Right atrium auricular region (tissue), 2 donors: ENCODE results near the gene PLEKHM3. TPM values are rescaled to one million over a fixed set of nuclear protein-coding genes. Genes with fewer than 3 reads are reported as not detected.

Source experiments
- DNase-seq: peaks from one replicate; pipeline ENCODE4 v3.0.0-alpha.2; 2019; ENCODE audit warnings: low spot score
- H3K27ac ChIP-seq, 2 donors: fragments of 200-600 bp; sonication (generic); 1 replicate in 1 of 2; 2 replicates in 1 of 2; pipeline ENCODE4 v1.5.1; 2016 to 2019
- H3K27me3 ChIP-seq, 2 donors: fragments of 200-600 bp; sonication (generic); one replicate each; pipeline versions ENCODE4 v1.5.1 to v1.6.0; 2017 to 2019
- H3K36me3 ChIP-seq: fragments of 200-600 bp; sonication (generic); one replicate; pipeline ENCODE4 v1.5.1; 2016
- H3K4me1 ChIP-seq, 2 donors: fragments of 200-600 bp; sonication (generic); one replicate each; pipeline versions ENCODE4 v1.5.1 to v1.6.0; 2017 to 2019
- H3K4me3 ChIP-seq, 2 donors: fragments of 200-600 bp; sonication (generic); 1 replicate in 1 of 2; 2 replicates in 1 of 2; pipeline ENCODE4 v1.5.1; 2017 to 2019; ENCODE audit warnings: mild to moderate bottlenecking in 1 of 2, moderate library complexity in 1 of 2
- H3K9me3 ChIP-seq, 2 donors: fragments of 200-600 bp; sonication (generic); one replicate each; pipeline ENCODE4 v1.5.1; 2019
- CTCF ChIP-seq, 2 donors: fragments of 200-600 bp; sonication (generic); IDR thresholded peaks; one replicate each; pipeline ENCODE4 v1.5.1; 2019; ENCODE audit warnings: antibody characterized with exemption in 2 of 2
- total RNA-seq, 2 donors: library from RNA; depleted of rRNA; stranded (reverse); fragments of >200 nt; gene quantifications; one replicate each; pipeline ENCODE4 v1.1.0, GENCODE V29; 2016

Gene PLEKHM3
- total RNA-seq, 2 donors from 2014 or later = 14.9 to 20.0 TPM

GRCh38 chr2:207902821-207903220, 122.5 kb downstream of the PLEKHM3 start:
- TF ChIP-seq CTCF (IDR thresholded peaks at IDR 0.05) = no peak
- peaks cover 0 to 1% of the 10 kb centered on the region in 2 donors for H3K4me1 ChIP-seq
- H3K36me3 ChIP-seq = no peaks in the 10 kb centered on the region
- no peaks in the 10 kb centered on the region for H3K27me3 ChIP-seq
- no peak for DNase-seq
- no peak overlapping the region for H3K27ac ChIP-seq
- no peak overlapping the region for H3K4me3 ChIP-seq
- H3K9me3 ChIP-seq = no peaks in the 10 kb centered on the region

- no peaks in the 10 kb centered on the region for H3K9me3 ChIP-seq
Observed at GRCh38 chr2:207901829-207902228, 123.5 kb downstream of the PLEKHM3 start.

GRCh38 chr2:207901401-207901800, 123.9 kb downstream of the PLEKHM3 start:
- H3K4me3 ChIP-seq = no peak overlapping the region
- H3K36me3 ChIP-seq = no peaks in the 10 kb centered on the region
- H3K9me3 ChIP-seq = no peaks in the 10 kb centered on the region
- H3K4me1 ChIP-seq = peaks cover 0 to 4% of the 10 kb centered on the region in 2 donors
- DNase-seq = no peak
- no peak overlapping the region for H3K27ac ChIP-seq
- no peak for TF ChIP-seq CTCF (IDR thresholded peaks at IDR 0.05)
- no peaks in the 10 kb centered on the region for H3K27me3 ChIP-seq

More at GRCh38 chr2:207901829-207902228, 123.5 kb downstream of the PLEKHM3 start:
- H3K4me1 ChIP-seq = peaks cover 0 to 4% of the 10 kb centered on the region in 2 donors
- H3K36me3 ChIP-seq = no peaks in the 10 kb centered on the region
- no peaks in the 10 kb centered on the region for H3K27me3 ChIP-seq
- TF ChIP-seq CTCF (IDR thresholded peaks at IDR 0.05) = no peak
- H3K4me3 ChIP-seq = no peak overlapping the region
- no peak for DNase-seq
- H3K27ac ChIP-seq = no peak overlapping the region

- no peak overlapping the region for H3K4me3 ChIP-seq
- peaks cover 0 to 8% of the 10 kb centered on the region in 2 donors for H3K4me1 ChIP-seq
- no peak for DNase-seq
- no peaks in the 10 kb centered on the region for H3K9me3 ChIP-seq
- TF ChIP-seq CTCF (IDR thresholded peaks at IDR 0.05) = no peak
- H3K36me3 ChIP-seq = no peaks in the 10 kb centered on the region
- no peaks in the 10 kb centered on the region for H3K27me3 ChIP-seq
- no peak overlapping the region for H3K27ac ChIP-seq
Observed at GRCh38 chr2:207898354-207898695, 127.0 kb downstream of the PLEKHM3 start.

DNA sequence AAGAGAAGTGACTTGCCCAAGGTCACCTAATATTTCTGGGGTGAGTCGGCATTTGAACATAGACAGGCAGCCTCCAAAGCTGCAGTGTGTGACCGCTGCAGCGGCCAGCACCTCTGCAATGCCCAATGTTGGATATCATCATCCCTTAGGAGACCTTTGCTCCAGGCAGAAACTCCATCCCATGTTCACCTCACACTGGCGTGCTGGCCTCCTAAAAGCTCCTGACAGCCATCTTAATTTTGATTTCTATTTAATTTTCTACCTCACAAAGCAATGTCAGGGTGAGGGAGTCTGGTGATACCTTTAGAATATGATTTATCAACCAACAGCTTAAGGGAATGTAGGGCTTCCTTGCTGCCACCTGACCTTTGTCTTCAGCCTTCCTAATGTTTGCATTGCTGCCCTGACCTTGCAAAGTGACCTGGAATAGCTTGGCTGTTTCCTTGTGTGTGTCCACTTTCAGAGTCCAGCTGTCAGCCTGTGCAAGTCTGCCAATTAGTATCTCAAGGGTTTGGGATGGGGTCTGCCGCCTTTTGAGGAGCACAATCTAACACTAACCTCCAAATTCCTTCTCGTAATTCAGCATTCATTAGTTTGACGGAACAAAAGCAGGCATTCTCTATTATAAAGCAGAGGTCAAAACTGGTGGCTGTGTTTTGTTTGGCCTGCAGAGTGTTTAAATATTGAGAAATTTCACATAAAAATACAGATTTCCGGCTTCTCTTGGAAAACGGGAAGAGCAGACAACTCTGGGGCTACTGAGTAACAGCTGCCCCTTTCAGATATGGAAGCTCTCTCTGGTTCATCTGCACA, 127.6 kb downstream of the PLEKHM3 start:
- H3K27me3 ChIP-seq = no peaks in the 10 kb centered on the region
- no peak for TF ChIP-seq CTCF (IDR thresholded peaks at IDR 0.05)
- H3K4me1 ChIP-seq = peaks cover 0 to 13% of the 10 kb centered on the region in 2 donors
- H3K9me3 ChIP-seq = no peaks in the 10 kb centered on the region
- H3K4me3 ChIP-seq = no peak overlapping the region
- DNase-seq = no peak
- H3K36me3 ChIP-seq = no peaks in the 10 kb centered on the region
- H3K27ac ChIP-seq = no peak overlapping the region
